AG10803 (cell line): ENCODE results near the gene CDV3.

Source experiments
- DNase-seq: peaks from one replicate; pipeline ENCODE4 v3.0.0; 2010; ENCODE audit warnings: low read depth
- H3K4me3 ChIP-seq: 2 replicates; pipeline ENCODE4 v1.5.1; 2011; ENCODE audit warnings: mild to moderate bottlenecking, low read length, control low read depth
- TF ChIP-seq, protein P1 (sequence below): conservative IDR thresholded peaks from 2 replicates; pipeline ENCODE4 v1.5.1; 2011; ENCODE audit warnings: mild to moderate bottlenecking, low read length, control low read depth, inconsistent platforms

Gene CDV3

DNA sequence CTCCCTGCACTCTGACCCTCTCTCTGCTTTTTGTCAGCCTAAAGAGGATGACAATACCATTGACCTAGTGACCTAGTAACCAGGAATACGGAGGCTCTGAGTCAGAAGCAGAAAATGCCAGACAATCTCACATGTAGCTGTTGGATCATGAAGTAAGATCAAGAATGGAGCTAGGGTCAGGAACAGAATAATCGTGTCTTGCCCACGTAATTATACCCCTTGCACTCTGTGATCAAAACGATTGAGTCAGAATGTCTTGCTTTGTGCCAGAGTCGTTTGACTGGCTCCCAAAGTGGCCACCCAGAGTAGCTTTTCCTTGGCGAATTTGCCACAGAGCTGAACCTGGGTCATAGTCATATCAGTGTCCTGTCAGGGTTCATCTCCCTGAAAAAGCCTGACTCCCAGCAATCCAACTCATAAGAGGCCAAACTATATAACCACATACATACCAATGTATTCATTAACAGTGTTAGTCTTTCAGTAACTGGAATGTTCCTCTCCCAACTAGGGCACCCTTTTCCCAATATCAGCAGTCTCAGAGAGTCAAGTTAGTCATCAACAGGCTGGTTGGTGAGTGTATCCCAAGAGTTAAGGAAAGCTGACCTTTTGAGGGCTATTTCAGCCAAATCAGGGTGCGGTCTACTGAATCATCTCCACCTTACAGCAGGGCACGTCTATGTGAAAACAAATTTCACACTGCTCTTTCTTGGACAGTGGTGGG lies 5.0 kb upstream of the CDV3 start:
- TF ChIP-seq, protein P1, sequence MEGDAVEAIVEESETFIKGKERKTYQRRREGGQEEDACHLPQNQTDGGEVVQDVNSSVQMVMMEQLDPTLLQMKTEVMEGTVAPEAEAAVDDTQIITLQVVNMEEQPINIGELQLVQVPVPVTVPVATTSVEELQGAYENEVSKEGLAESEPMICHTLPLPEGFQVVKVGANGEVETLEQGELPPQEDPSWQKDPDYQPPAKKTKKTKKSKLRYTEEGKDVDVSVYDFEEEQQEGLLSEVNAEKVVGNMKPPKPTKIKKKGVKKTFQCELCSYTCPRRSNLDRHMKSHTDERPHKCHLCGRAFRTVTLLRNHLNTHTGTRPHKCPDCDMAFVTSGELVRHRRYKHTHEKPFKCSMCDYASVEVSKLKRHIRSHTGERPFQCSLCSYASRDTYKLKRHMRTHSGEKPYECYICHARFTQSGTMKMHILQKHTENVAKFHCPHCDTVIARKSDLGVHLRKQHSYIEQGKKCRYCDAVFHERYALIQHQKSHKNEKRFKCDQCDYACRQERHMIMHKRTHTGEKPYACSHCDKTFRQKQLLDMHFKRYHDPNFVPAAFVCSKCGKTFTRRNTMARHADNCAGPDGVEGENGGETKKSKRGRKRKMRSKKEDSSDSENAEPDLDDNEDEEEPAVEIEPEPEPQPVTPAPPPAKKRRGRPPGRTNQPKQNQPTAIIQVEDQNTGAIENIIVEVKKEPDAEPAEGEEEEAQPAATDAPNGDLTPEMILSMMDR: no peak
- DNase-seq: peak; percentile 89
- no peak overlapping the region for H3K4me3 ChIP-seq

DNA sequence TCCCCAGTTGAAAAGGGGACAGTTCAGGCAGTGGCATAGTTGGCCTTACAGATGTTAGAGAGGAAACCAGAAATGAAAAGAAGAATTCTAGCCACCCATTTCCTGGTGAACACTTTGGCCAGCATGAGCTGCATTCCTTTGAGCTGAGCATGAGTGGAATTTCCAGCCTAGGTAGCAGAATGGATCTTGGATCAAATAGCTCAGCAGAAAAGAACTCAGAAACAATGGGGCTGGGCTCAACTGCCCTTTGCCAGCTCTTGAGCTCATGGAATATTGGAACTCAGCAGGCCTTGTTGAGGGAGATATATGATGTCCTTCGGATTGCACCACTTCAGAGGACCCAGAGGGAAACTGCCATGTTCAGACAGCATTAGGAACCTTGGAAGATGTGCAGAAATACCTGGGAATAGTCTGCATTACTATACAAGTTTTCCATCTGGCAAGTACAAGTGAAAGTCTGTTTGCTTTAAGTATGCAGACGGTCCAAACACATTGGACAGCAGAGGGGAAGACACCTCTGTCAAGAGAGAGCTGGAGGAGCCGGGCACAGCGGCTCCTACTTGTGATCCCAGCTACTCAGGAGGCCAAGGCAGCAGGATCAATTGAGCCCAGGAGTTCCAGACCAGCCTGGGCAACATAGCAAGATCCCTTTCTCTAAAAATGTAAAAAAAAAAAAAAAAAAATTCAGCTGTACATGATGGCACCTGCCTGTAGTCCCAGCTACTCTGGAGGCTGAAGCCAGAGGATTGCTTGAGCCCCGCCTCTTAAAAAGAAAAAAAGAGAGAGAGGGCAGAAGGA lies 3.1 kb upstream of the CDV3 start:
- DNase-seq: peak; percentile 96
- TF ChIP-seq, protein P1: no peak
- H3K4me3 ChIP-seq: no peak overlapping the region

DNA sequence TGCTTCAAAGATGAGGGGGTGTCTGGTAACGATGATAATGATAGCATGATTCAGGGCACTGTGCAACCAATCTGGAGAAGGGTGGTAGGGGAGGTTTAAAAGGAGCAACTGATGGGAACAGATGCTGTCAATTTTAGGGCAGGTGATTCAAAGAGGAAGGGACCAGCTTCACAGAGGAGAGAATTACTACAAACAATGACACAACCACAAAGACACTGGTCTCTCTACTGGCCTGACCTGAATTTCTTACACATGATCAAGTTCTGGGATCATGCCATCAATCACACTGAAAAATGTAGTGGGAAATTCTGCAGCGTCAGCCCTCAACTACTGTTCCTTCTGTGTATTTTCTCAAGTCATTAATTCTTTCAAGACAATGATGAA lies 2.6 kb upstream of the CDV3 start:
- DNase-seq: peak; percentile 64
- H3K4me3 ChIP-seq: no peak overlapping the region
- TF ChIP-seq, protein P1: no peak

DNA sequence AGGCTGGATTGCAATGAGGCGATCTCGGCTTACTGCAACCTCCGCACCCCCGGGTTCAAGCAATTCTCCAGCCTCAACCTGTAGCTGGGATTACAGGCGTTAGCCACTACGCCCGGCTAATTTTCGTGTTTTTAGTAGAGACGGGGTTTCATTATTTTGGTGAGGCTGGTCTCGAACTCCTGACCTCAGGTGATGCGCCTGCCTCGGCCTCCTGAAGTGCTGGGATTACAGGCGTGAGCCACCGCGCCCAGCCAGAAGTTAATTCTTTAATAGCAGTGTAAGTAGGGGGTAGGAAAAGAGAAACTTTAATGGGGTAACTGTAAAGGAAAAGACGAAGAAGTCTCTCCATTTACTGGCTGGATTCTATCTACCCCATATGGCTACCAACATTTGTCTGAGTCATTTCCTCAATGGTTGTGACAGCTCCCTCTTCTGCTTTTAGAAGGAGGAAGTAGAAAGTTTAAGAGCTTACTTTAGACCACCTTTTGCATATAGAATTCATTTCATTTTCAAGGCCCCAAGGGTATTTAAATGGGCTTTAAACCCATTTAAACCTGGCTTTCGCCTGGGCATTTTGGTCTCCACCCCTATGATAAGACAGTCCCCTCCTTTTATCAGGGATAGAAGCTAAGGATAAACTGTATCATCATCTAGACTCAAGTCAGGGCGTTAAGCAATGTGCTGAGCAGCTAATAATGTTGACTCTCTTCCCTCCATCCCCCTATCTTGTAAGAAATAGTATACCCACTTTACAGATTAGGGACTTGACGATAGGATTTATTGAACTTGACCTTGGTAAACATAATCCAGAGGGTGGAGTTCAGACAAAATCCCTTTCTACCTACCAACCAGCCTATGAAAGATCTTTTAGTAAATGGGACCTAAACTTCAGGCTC lies 1.1 kb upstream of the CDV3 start:
- peak; percentile 40 for DNase-seq
- TF ChIP-seq, protein P1: no peak
- peak overlapping the region; percentile 37 for H3K4me3 ChIP-seq

DNA sequence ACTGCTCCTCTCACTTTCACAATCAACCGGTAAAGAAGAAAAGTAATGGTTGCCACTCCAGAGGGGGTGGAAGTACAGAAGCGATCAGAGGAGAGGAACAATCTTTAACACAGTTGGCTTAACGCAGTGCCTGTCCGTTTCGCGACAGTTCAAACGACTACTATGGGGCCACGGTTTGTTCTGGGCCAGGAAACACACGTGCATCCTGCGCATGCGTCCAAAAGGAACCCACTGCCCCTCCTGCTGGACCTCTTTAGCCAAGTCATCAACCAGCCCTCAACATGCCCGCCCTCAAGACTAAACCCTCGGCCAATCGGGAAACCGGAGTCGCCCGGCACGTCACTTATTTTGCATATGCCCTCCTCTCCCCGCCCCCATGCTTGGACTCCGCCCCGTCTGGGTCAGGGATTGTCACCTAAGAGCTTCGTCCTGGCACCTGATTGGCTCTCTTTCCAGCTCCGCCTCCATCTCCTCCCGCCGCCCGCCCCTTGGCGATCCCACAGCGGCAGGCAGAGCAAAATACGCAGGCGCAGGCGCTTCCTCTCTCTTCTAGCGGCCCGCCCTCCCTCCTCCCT lies 345 bp upstream of the CDV3 start:
- TF ChIP-seq, protein P1: peak; percentile 27
- DNase-seq: peak; percentile 100

DNA sequence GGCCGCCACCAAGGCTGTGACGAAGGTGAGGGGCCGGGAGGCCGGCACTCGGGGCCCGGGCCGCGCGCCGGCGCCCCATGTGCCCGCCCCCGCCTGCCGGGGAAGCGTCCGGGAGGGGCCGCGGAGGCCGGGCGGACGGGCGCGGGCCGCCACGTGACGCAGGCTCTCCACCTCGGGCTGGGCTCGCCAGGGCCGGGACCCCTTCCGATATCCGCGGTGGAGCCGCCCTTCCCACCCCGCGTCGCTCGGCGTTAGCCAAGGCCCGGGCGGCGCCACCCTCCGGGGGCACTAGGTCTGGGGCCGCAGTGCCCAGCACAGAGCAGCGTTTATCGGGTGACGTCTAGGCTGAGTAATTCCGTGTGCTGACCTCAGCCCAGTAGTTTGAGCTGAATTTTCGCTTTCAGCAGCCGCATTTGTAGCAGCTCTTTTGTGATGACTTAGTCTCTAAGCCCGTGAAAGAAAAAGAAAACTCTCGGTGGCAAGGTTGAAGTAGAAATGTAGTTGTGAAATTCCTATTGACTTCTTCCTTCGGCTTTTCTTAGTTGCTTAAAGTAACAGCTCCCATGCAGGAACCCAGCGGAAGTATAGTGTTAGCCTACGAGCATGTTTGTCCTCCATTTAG lies 885 bp downstream of the CDV3 start:
- peak; percentile 62 for DNase-seq
- H3K4me3 ChIP-seq: peak overlapping the region; percentile 93
- TF ChIP-seq, protein P1: no peak

More for the DNA sequence above, 345 bp upstream of the CDV3 start:
- peak overlapping the region; percentile 37 for H3K4me3 ChIP-seq
